Measurements from ENCODE around the gene SMIM10L2A.
"Not testable (repeated sequence)": the region's sequence is repeated elsewhere in the genome, so short reads cannot be mapped to it uniquely, and the experiment has no call there.

SMIM10L2A gene

GRCh38 chrX:135421537-135421931 lies 210 bp upstream of the SMIM10L2A start:
- Histone ChIP-seq H3K27ac (no peak overlapping the region), H3K9ac (no peak overlapping the region), H3K27me3 (ENCODE audit: insufficient read depth, low read depth) (no peaks in the 10 kb centered on the region), H3K4me2 (peak overlapping the region; percentile 21; the same call in 1 of the 2 replicates), H2AFZ (ENCODE audit: low read depth) (peak overlapping the region; percentile 76), H3K4me3 (IDR thresholded peaks at IDR 0.05; ENCODE audit: insufficient read depth, low read depth, low read length) (no peak overlapping the region), H3K36me3 (ENCODE audit: insufficient read depth) (no peaks in the 10 kb centered on the region), H4K20me1 (ENCODE audit: insufficient read depth) (no peaks in the 10 kb centered on the region), H3K79me2 (ENCODE audit: insufficient read depth, low read depth) (no peaks in the 10 kb centered on the region), H3K4me1 (ENCODE audit: low read depth, poor library complexity, severe bottlenecking) (no peaks in the 10 kb centered on the region)
- TF ChIP-seq CTCF (conservative IDR thresholded peaks at IDR 0.05; ENCODE audit: low read depth, low read length) = no peak

GRCh38 chrX:135422810-135423168 lies 1.0 kb downstream of the SMIM10L2A start:
- H3K27ac ChIP-seq; H4K20me1 ChIP-seq (ENCODE audit: insufficient read depth); H3K27me3 ChIP-seq (ENCODE audit: insufficient read depth, low read depth); H3K9ac ChIP-seq; H3K4me1 ChIP-seq (ENCODE audit: low read depth, poor library complexity, severe bottlenecking); H3K4me2 ChIP-seq; H3K79me2 ChIP-seq (ENCODE audit: insufficient read depth, low read depth); H3K36me3 ChIP-seq (ENCODE audit: insufficient read depth); H3K4me3 ChIP-seq (IDR thresholded peaks at IDR 0.05; ENCODE audit: insufficient read depth, low read depth, low read length); H2AFZ ChIP-seq (ENCODE audit: low read depth): not testable (repeated sequence)

- H3K27me3 ChIP-seq (ENCODE audit: insufficient read depth, low read depth); H3K9ac ChIP-seq; H3K4me2 ChIP-seq; H3K36me3 ChIP-seq (ENCODE audit: insufficient read depth); H3K27ac ChIP-seq; H3K79me2 ChIP-seq (ENCODE audit: insufficient read depth, low read depth); H3K4me1 ChIP-seq (ENCODE audit: low read depth, poor library complexity, severe bottlenecking); H2AFZ ChIP-seq (ENCODE audit: low read depth); H3K4me3 ChIP-seq (IDR thresholded peaks at IDR 0.05; ENCODE audit: insufficient read depth, low read depth, low read length); H4K20me1 ChIP-seq (ENCODE audit: insufficient read depth): not testable (repeated sequence)
These were observed 1.6 kb downstream of the SMIM10L2A start for GRCh38 chrX:135423173-135423864.

- Histone ChIP-seq H3K27ac (no peak overlapping the region), H3K9ac (no peak overlapping the region), H3K79me2 (ENCODE audit: insufficient read depth, low read depth) (no peaks in the 10 kb centered on the region), H3K36me3 (ENCODE audit: insufficient read depth) (no peaks in the 10 kb centered on the region), H3K4me3 (IDR thresholded peaks at IDR 0.05; ENCODE audit: insufficient read depth, low read depth, low read length) (no peak overlapping the region), H2AFZ (ENCODE audit: low read depth) (no peak overlapping the region), H3K4me1 (ENCODE audit: low read depth, poor library complexity, severe bottlenecking) (no peaks in the 10 kb centered on the region), H4K20me1 (ENCODE audit: insufficient read depth) (no peaks in the 10 kb centered on the region), H3K27me3 (ENCODE audit: insufficient read depth, low read depth) (no peaks in the 10 kb centered on the region), H3K4me2 (no peak overlapping the region)
- TF ChIP-seq CTCF (conservative IDR thresholded peaks at IDR 0.05; ENCODE audit: low read depth, low read length) = no peak
These were observed 2.7 kb downstream of the SMIM10L2A start for GRCh38 chrX:135424469-135424868.

GRCh38 chrX:135425026-135425965 lies 3.6 kb downstream of the SMIM10L2A start:
- H3K36me3 ChIP-seq (ENCODE audit: insufficient read depth) = no peaks in the 10 kb centered on the region
- no peaks in the 10 kb centered on the region for H3K27me3 ChIP-seq (ENCODE audit: insufficient read depth, low read depth)
- no peaks in the 10 kb centered on the region for H3K79me2 ChIP-seq (ENCODE audit: insufficient read depth, low read depth)
- H3K4me2 ChIP-seq = no peak overlapping the region
- H3K9ac ChIP-seq = no peak overlapping the region
- H3K27ac ChIP-seq = no peak overlapping the region
- H2AFZ ChIP-seq (ENCODE audit: low read depth) = no peak overlapping the region
- no peaks in the 10 kb centered on the region for H3K4me1 ChIP-seq (ENCODE audit: low read depth, poor library complexity, severe bottlenecking)
- no peak overlapping the region for H3K4me3 ChIP-seq (IDR thresholded peaks at IDR 0.05; ENCODE audit: insufficient read depth, low read depth, low read length)
- no peaks in the 10 kb centered on the region for H4K20me1 ChIP-seq (ENCODE audit: insufficient read depth)
- no peak for TF ChIP-seq CTCF (conservative IDR thresholded peaks at IDR 0.05; ENCODE audit: low read depth, low read length)

Measured in KMS-11 (cell line).